HepG2 (cell line): ENCODE data around the gene PIMREG. TPM values are rescaled to one million over a fixed set of nuclear protein-coding genes. Genes with fewer than 3 reads are reported as not detected.
A peak's percentile ranks its signal among the peaks of the same experiment; 100 is the strongest.

Experiments
- ATAC-seq: fragments of 200-7000 bp; cut with Tn5 transposase; 3 replicates; pipeline ENCODE4 v1.9.1; 2020; ENCODE audit warnings: mild to moderate bottlenecking, moderate library complexity
- Bru-seq: library from RNA; stranded (reverse); fragments of 400-500 nt; gene quantifications from one replicate; lab custom pipeline; 2021; lab: Mats Ljungman, UMichigan
- BruChase-seq, 2 experiments: library from RNA; stranded (reverse); fragments of 400-500 nt; gene quantifications; one replicate each; lab custom pipeline; 2021; lab: Mats Ljungman, UMichigan
- BruUV-seq: library from RNA; stranded (reverse); fragments of 400-500 nt; replicated peaks from 2 replicates; lab custom pipeline; 2021; lab: Mats Ljungman, UMichigan
- CTCF ChIA-PET: fragments of 300-600 bp; formaldehyde crosslinking; extraction: SDS; loops from one replicate; lab custom pipeline; 2021; ENCODE audit warnings: low total read pairs, inconsistent platforms, low intra/inter-chr PET ratio; lab: Yijun Ruan, JAX
- POLR2A ChIA-PET: fragments of 350-600 bp; sonication (Branson Sonifier 250); formaldehyde crosslinking; loops from one replicate; lab custom pipeline; 2020; ENCODE audit warnings: antibody characterized with exemption, inconsistent platforms; lab: Yijun Ruan, JAX
- DNase-seq: peaks from one replicate; pipeline ENCODE4 v3.0.0-alpha.2; 2015; ENCODE audit warnings: low spot score
- FAIRE-seq: peaks from 3 replicates; lab custom pipeline; 2011; peaks lifted over from hg19 to GRCh38; lab: Jason Lieb, UNC
- H2AFZ ChIP-seq: one replicate; pipeline ENCODE4 v1.6.1; 2011; ENCODE audit warnings: low read length, inconsistent platforms
- H3K27ac ChIP-seq: fragments of 300-600 bp; 3 replicates; pipeline ENCODE4 v1.8.0; 2011; ENCODE audit warnings: mixed run types, mild to moderate bottlenecking, mixed read lengths, low read length, inconsistent platforms; ENCODE audit not compliant: insufficient read depth; ENCODE audit errors: extremely low read length
- H3K27me3 ChIP-seq, 2 experiments: fragments of 200-600 bp in 1 of 2; 2 replicates in 1 of 2; 3 replicates in 1 of 2; pipeline versions ENCODE4 v1.6.0 to v1.8.0; 2011; ENCODE audit warnings: low read length in 2 of 2, mild to moderate bottlenecking in 2 of 2, moderate library complexity in 2 of 2, inconsistent platforms in 1 of 2; ENCODE audit not compliant: insufficient read depth in 2 of 2, control insufficient read depth in 1 of 2
- H3K36me3 ChIP-seq, 2 experiments: fragments of 200-600 bp in 1 of 2; replicated peaks in 1 of 2; 2 replicates in 1 of 2; 3 replicates in 1 of 2; pipeline versions ENCODE4 v1.5.1 to v1.8.0; 2011; ENCODE audit warnings: low read length in 2 of 2, inconsistent platforms in 1 of 2; ENCODE audit not compliant: insufficient read depth in 2 of 2, control insufficient read depth in 1 of 2
- H3K4me1 ChIP-seq: 2 replicates; pipeline ENCODE4 v1.5.1; 2012; ENCODE audit warnings: low read length, inconsistent platforms; ENCODE audit not compliant: insufficient read depth
- H3K4me2 ChIP-seq: 2 replicates; pipeline ENCODE4 v1.6.0; 2011; ENCODE audit warnings: low read depth, low read length, inconsistent platforms
- H3K4me3 ChIP-seq, 3 experiments: fragments of 200-600 bp in 1 of 3; sonication (generic), shearing (Covaris generic) in 1 of 3; replicated peaks in 1 of 3; 2 replicates each; pipeline ENCODE4 v1.5.1; 2011 to 2016; ENCODE audit warnings: low read length in 3 of 3, inconsistent platforms in 2 of 3, low read depth in 2 of 3, mild to moderate bottlenecking in 2 of 3, control low read depth in 1 of 3, mixed read lengths in 1 of 3; ENCODE audit not compliant: insufficient read depth in 1 of 3
- H3K79me2 ChIP-seq: one replicate; pipeline ENCODE4 v1.6.1; 2011; ENCODE audit warnings: low read length, inconsistent platforms; ENCODE audit not compliant: insufficient read depth
- H3K9ac ChIP-seq: 2 replicates; pipeline ENCODE4 v1.6.0; 2011; ENCODE audit warnings: mild to moderate bottlenecking, low read depth, low read length, inconsistent platforms; ENCODE audit not compliant: insufficient read depth
- H3K9me3 ChIP-seq: 2 replicates; pipeline ENCODE4 v1.5.1; 2012; ENCODE audit warnings: mild to moderate bottlenecking, low read length
- H4K20me1 ChIP-seq: 2 replicates; pipeline ENCODE4 v1.6.0; 2011; ENCODE audit warnings: inconsistent platforms, mild to moderate bottlenecking, low read length, moderate library complexity; ENCODE audit not compliant: insufficient read depth
- CCAR2 ChIP-seq: fragments of 200-400 bp; formaldehyde crosslinking; optimal IDR thresholded peaks from 2 replicates; pipeline ENCODE3; 2018; ENCODE audit warnings: low read depth, mild to moderate bottlenecking, low read length, moderate library complexity
- CENPX ChIP-seq: sonication (generic); formaldehyde crosslinking; IDR thresholded peaks from 2 replicates; pipeline ENCODE4 v1.9.0; 2021; ENCODE audit warnings: mild to moderate bottlenecking, missing genetic modification reagents, moderate library complexity
- DPF2 ChIP-seq: sonication (generic); formaldehyde crosslinking; IDR thresholded peaks from 2 replicates; pipeline ENCODE4 v1.4.0; 2020; ENCODE audit warnings: mild to moderate bottlenecking, low read depth, missing genetic modification reagents, borderline replicate concordance
- ELF4 ChIP-seq: sonication (generic); formaldehyde crosslinking; IDR thresholded peaks from 2 replicates; pipeline ENCODE4 v1.5.0; 2020; ENCODE audit warnings: missing genetic modification reagents, mild to moderate bottlenecking, moderate library complexity, borderline replicate concordance
- KDM3A ChIP-seq: IDR thresholded peaks from 2 replicates; pipeline ENCODE4 v1.6.1; 2018; ENCODE audit warnings: low read depth, missing compliant biosample characterization
- SCMH1 ChIP-seq: sonication (generic); formaldehyde crosslinking; IDR thresholded peaks from 2 replicates; pipeline ENCODE4 v1.9.0; 2021; ENCODE audit warnings: missing genetic modification reagents, mild to moderate bottlenecking, borderline replicate concordance
- SMARCC2 ChIP-seq: fragments of 450-650 bp; IDR thresholded peaks from 2 replicates; pipeline ENCODE4 v1.6.1; 2017; ENCODE audit warnings: antibody characterized with exemption, mild to moderate bottlenecking
- WGBS: methylation state at CpG from one replicate; pipeline ENCODE4 v1.1.6; 2017; ENCODE audit warnings: low lambda C conversion rate; 5-methylcytosine and 5-hydroxymethylcytosine counted together
- in situ Hi-C: cut with HindIII; loops from 2 replicates; pipeline ENCODE4 v1.10.0; 2017; ENCODE audit warnings: low pct_unique_long_range_greater_than_20kb; ENCODE audit not compliant: extremely low pct_ligation_motif_present
- intact Hi-C: fragments of 100-400 bp; cut with micrococcal nuclease; formaldehyde crosslinking; loops from one replicate; pipeline ENCODE4 v1.10.0; 2022; ENCODE audit not compliant: unreplicated experiment
- long read RNA-seq, 2 experiments: library from RNA in 1 of 2; library from polyadenylated mRNA in 1 of 2; stranded (forward) in 1 of 2; unstranded in 1 of 2; transcript quantifications; one replicate each; pipeline ENCODE4 v2.0.0, GENCODE V29; 2019 to 2022
- polyA minus RNA-seq, 3 experiments: library from RNA; depleted of rRNA, polyadenylated mRNA; stranded (reverse); fragments of >200 nt; gene quantifications; 2 replicates each; pipeline ENCODE4 v1.2.3, GENCODE V29; 2011; ENCODE audit warnings: low replicate concordance in 1 of 3
- polyA plus RNA-seq, 8 experiments: library from polyadenylated mRNA; depleted of rRNA in 3 of 8; stranded (reverse) in 7 of 8; unstranded in 1 of 8; fragments of >200 nt; fragmentation: Illumina TruSeq in 4 of 8; extraction: Trizol in 4 of 8; gene quantifications; 2 replicates each; pipeline versions ENCODE4 v1.2.1 to v1.2.3, GENCODE V29; 2011 to 2016; ENCODE audit warnings: low read depth in 4 of 8, missing spikeins in 1 of 8, mixed read lengths in 1 of 8; ENCODE audit not compliant: insufficient read depth in 1 of 8
- total RNA-seq, 5 experiments: library from RNA; depleted of rRNA; stranded (reverse); fragments of >200 nt; fragmentation: Illumina TruSeq; extraction: Trizol; gene quantifications; 2 replicates each; pipeline ENCODE4 v1.2.3, GENCODE V29; 2016; ENCODE audit warnings: low read depth in 1 of 5
- TF ChIP-seq, protein P1 (sequence below): sonication (generic); formaldehyde crosslinking; IDR thresholded peaks from 2 replicates; pipeline ENCODE4 v1.5.0; 2020; ENCODE audit warnings: mild to moderate bottlenecking, missing genetic modification reagents
- TF ChIP-seq, protein P2 (sequence below): sonication (generic); formaldehyde crosslinking; IDR thresholded peaks from 2 replicates; pipeline ENCODE4 v1.5.0; 2020; ENCODE audit warnings: missing genetic modification reagents
- TF ChIP-seq, protein P3 (sequence below): IDR thresholded peaks from 2 replicates; pipeline ENCODE4 v1.6.1; 2012; ENCODE audit warnings: low read depth, low read length, improper control_type of control experiment

Gene PIMREG, protein sequence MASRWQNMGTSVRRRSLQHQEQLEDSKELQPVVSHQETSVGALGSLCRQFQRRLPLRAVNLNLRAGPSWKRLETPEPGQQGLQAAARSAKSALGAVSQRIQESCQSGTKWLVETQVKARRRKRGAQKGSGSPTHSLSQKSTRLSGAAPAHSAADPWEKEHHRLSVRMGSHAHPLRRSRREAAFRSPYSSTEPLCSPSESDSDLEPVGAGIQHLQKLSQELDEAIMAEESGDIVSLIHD
- 30.3 and 33.8 TPM in 2 replicates for total RNA-seq (2016; rRNA removed; fragmentation: Illumina TruSeq; extraction: Trizol)
- total RNA-seq (2016; cell fraction: cytosol; rRNA removed; fragmentation: Illumina TruSeq; extraction: Trizol; ENCODE audit: low read depth) = 7.8 and 9.5 TPM in 2 replicates
- total RNA-seq (2016; cell fraction: insoluble cytoplasmic fraction; rRNA removed; fragmentation: Illumina TruSeq; extraction: Trizol) = 29.3 and 34.9 TPM in 2 replicates
- 14.8 and 15.2 TPM in 2 replicates for total RNA-seq (2016; cell fraction: membrane; rRNA removed; fragmentation: Illumina TruSeq; extraction: Trizol)
- total RNA-seq (2016; cell fraction: nucleus; rRNA removed; fragmentation: Illumina TruSeq; extraction: Trizol) = 14.4 and 16.9 TPM in 2 replicates
- polyA plus RNA-seq (2011; rRNA removed) = 10.9 and 15.6 TPM in 2 replicates
- 7.9 and 16.3 TPM in 2 replicates for polyA plus RNA-seq (2011; cell fraction: cytosol; rRNA removed)
- polyA plus RNA-seq (2011; cell fraction: nucleus; rRNA removed) = 10.1 and 14.2 TPM in 2 replicates
- 3.0 and 7.2 TPM in 2 replicates for polyA plus RNA-seq (2012)
- 8.3 and 8.8 TPM in 2 replicates for polyA plus RNA-seq (2016; cell fraction: cytosol; fragmentation: Illumina TruSeq; extraction: Trizol; ENCODE audit: low read depth)
- polyA plus RNA-seq (2016; cell fraction: insoluble cytoplasmic fraction; fragmentation: Illumina TruSeq; extraction: Trizol; ENCODE audit: low read depth) = 36.2 and 37.7 TPM in 2 replicates
- 12.6 and 13.0 TPM in 2 replicates for polyA plus RNA-seq (2016; cell fraction: membrane; fragmentation: Illumina TruSeq; extraction: Trizol; ENCODE audit: low read depth)
- 23.4 and 26.5 TPM in 2 replicates for polyA plus RNA-seq (2016; cell fraction: nucleus; fragmentation: Illumina TruSeq; extraction: Trizol; ENCODE audit: insufficient read depth, low read depth)
- 10.1 and 24.0 TPM in 2 replicates for polyA minus RNA-seq (2011; rRNA and poly(A)+ RNA removed; ENCODE audit: low replicate concordance)
- 3.4 and 4.2 TPM in 2 replicates for polyA minus RNA-seq (2011; cell fraction: cytosol; rRNA and poly(A)+ RNA removed)
- polyA minus RNA-seq (2011; cell fraction: nucleus; rRNA and poly(A)+ RNA removed) = 2.9 and 4.1 TPM in 2 replicates
- Bru-seq, nascent RNA = percentile 42 among the genes with signal in this experiment
- BruChase-seq, experiment 1, labeled RNA remaining after a 6-hour chase = percentile 47 among the genes with signal in this experiment
- BruChase-seq, experiment 2, labeled RNA remaining after a 2-hour chase = percentile 41 among the genes with signal in this experiment
- long read RNA-seq, experiment 1, transcript PIMREG-205 (6 exons, 1,948 nt) = major isoform, 15 of 31 reads
- long read RNA-seq, experiment 1, partial matches to known transcripts = 11 of 31 reads
- long read RNA-seq, experiment 1, other reads (novel, unspliced or antisense) = 2 of 31 reads
- long read RNA-seq, experiment 2, partial matches to known transcripts = 2 of 10 reads
- long read RNA-seq, experiment 2, other reads (novel, unspliced or antisense) = 8 of 10 reads

DNA sequence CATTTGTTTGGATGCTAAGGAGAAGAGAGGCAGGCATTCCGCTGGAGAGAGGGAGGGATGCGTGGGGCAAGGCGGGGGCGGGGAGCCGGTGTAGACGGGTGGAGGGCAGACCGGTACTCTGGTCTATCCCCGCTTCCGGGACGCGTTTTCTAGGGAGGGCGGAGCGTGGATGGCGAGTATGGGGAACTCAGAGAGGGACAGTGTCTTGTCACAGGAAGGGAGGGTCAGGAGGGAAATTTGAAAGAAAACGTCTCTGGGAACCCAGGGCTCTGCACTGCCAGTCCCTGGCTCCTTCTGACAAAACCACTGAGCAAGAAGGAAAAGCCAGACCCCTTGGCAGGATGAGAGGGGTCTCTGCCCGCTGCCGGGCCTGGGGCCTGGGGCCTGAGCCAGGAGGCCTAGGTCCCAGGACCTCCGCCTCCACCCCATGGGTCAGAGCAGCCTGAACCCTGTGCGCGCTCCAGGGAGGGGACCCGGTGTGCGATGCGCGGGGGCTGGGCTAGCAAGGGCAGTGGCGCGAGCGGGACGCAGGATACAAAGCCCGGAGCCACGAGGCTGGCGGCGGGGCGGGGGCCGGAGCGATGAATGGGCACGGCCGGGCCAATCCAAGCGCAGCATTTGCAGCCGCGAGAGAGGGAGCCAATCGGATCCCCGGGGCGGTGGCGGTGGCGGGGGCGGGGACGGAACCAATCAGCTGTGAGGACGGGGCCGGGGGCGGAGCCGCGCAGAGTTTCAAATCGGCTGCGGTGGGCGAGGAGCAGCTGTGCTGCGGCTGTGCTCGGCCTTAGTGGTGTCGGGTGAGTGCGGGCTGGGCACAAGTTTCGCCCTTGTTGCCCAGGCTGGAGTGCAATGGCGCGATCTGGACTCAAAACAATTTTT is at the start of gene PIMREG:
Gene PIMREG, plus strand, starts transcription at position 764 of the 879 bp plus-strand sequence. CDS start 656 bp downstream, outside the sequence.
- FAIRE-seq = peak; percentile 47
- H3K9ac ChIP-seq = peak within 1 kb of the TSS; percentile 56
- peaks cover 0 to 4% of the 10 kb centered on the region in 2 experiments; a peak in 2 of 5 replicates for H3K36me3 ChIP-seq
- H3K4me3 ChIP-seq = peak within 1 kb of the TSS; percentile 82 to 89 (median 88)
- intact Hi-C loops = no loop called here
- H4K20me1 ChIP-seq = no peaks in the 10 kb centered on the region
- peak; percentile 97 for ATAC-seq
- DNase-seq = peak; percentile 87
- ChIA-PET CTCF (no interaction called here), POLR2A (no interaction called here)
- peak within 1 kb of the TSS; percentile 91 for H2AFZ ChIP-seq
- peaks cover 26% of the 10 kb centered on the region for H3K4me1 ChIP-seq
- no peaks in the 10 kb centered on the region for H3K79me2 ChIP-seq
- BruUV-seq = no TSS peak
- in situ Hi-C loops = no loop called here
- H3K27me3 ChIP-seq = no peaks in the 10 kb centered on the region; a peak in 1 of 5 replicates
- H3K27ac ChIP-seq = peak within 1 kb of the TSS; percentile 64
- H3K4me2 ChIP-seq = peak within 1 kb of the TSS; percentile 96
- WGBS = under 1% methylated on average over 24 of the region's 62 CpGs
- H3K9me3 ChIP-seq = no peaks in the 10 kb centered on the region
- TF ChIP-seq KDM3A (CRISPR knock-in tag) = peak; percentile 63; the same call in 1 of the 2 replicates
- no peak for TF ChIP-seq CENPX (CRISPR knock-in tag)
- TF ChIP-seq SCMH1 (CRISPR knock-in tag) = no peak
- TF ChIP-seq, protein P1, sequence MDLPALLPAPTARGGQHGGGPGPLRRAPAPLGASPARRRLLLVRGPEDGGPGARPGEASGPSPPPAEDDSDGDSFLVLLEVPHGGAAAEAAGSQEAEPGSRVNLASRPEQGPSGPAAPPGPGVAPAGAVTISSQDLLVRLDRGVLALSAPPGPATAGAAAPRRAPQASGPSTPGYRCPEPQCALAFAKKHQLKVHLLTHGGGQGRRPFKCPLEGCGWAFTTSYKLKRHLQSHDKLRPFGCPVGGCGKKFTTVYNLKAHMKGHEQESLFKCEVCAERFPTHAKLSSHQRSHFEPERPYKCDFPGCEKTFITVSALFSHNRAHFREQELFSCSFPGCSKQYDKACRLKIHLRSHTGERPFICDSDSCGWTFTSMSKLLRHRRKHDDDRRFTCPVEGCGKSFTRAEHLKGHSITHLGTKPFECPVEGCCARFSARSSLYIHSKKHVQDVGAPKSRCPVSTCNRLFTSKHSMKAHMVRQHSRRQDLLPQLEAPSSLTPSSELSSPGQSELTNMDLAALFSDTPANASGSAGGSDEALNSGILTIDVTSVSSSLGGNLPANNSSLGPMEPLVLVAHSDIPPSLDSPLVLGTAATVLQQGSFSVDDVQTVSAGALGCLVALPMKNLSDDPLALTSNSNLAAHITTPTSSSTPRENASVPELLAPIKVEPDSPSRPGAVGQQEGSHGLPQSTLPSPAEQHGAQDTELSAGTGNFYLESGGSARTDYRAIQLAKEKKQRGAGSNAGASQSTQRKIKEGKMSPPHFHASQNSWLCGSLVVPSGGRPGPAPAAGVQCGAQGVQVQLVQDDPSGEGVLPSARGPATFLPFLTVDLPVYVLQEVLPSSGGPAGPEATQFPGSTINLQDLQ = no peak
- TF ChIP-seq, protein P2, sequence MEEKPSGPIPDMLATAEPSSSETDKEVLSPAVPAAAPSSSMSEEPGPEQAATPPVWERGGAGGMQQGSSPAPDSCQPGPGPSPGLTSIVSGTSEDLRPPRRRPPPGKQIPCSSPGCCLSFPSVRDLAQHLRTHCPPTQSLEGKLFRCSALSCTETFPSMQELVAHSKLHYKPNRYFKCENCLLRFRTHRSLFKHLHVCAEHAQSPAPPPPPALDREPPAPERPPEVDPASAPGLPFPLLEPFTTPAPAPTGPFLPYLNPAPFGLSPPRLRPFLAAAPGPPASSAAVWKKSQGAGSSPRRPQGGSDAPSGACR (CRISPR knock-in tag) = no peak
- TF ChIP-seq ELF4 (CRISPR knock-in tag) = no peak
- no peak for TF ChIP-seq CCAR2
- no peak for TF ChIP-seq DPF2
- no peak for TF ChIP-seq SMARCC2
- TF ChIP-seq, protein P3, sequence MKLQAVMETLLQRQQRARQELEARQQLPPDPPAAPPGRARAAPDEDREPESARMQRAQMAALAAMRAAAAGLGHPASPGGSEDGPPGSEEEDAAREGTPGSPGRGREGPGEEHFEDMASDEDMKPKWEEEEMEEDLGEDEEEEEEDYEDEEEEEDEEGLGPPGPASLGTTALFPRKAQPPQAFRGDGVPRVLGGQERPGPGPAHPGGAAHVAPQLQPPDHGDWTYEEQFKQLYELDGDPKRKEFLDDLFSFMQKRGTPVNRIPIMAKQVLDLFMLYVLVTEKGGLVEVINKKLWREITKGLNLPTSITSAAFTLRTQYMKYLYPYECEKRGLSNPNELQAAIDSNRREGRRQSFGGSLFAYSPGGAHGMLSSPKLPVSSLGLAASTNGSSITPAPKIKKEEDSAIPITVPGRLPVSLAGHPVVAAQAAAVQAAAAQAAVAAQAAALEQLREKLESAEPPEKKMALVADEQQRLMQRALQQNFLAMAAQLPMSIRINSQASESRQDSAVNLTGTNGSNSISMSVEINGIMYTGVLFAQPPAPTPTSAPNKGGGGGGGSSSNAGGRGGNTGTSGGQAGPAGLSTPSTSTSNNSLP = no peak
